CD4-positive, alpha-beta T cell (primary cell): ENCODE data around the gene EPHB1. TPM values are rescaled to one million over a fixed set of nuclear protein-coding genes. Genes with fewer than 3 reads are reported as not detected.

Experiments
- ATAC-seq: fragments of 200-7000 bp; cut with Tn5 transposase; one replicate; pipeline ENCODE4 v1.10.0; 2022; ENCODE audit warnings: mild to moderate bottlenecking; ENCODE audit not compliant: poor library complexity
- CTCF ChIA-PET: fragments of 350-600 bp; sonication (Branson Sonifier 250); formaldehyde crosslinking; loops from one replicate; lab custom pipeline; 2021; ENCODE audit warnings: antibody characterized with exemption, inconsistent platforms; lab: Charles Lee
- POLR2A ChIA-PET: fragments of 350-600 bp; sonication (Branson Sonifier 250); formaldehyde crosslinking; loops from one replicate; lab custom pipeline; 2021; ENCODE audit warnings: antibody characterized with exemption, inconsistent platforms; lab: Charles Lee
- DNase-seq, 14 experiments: peaks; one replicate each; pipeline ENCODE4 v3.0.0-alpha.2; 2013 to 2020; ENCODE audit warnings: mixed read lengths in 2 of 14
- H3K27ac ChIP-seq, 2 donors: one replicate each; pipeline versions ENCODE4 v1.5.1 to v1.7.0; 2013; ENCODE audit warnings: low read length in 2 of 2, low read depth in 1 of 2, mild to moderate bottlenecking in 1 of 2
- H3K27me3 ChIP-seq, 2 experiments: 1 replicate in 1 of 2; 2 replicates in 1 of 2; pipeline versions ENCODE4 v1.6.1 to v1.7.0; 2013; ENCODE audit warnings: low read length in 2 of 2, control low read depth in 1 of 2, mild to moderate bottlenecking in 1 of 2, moderate library complexity in 1 of 2; ENCODE audit not compliant: insufficient read depth in 2 of 2, control insufficient read depth in 1 of 2
- H3K36me3 ChIP-seq: one replicate; pipeline ENCODE4 v1.6.1; 2013; ENCODE audit warnings: low read length, control low read depth; ENCODE audit not compliant: insufficient read depth
- H3K4me1 ChIP-seq: one replicate; pipeline ENCODE4 v1.6.1; 2013; ENCODE audit warnings: low read length, control low read depth; ENCODE audit not compliant: insufficient read depth
- H3K4me3 ChIP-seq: one replicate; pipeline ENCODE4 v1.5.1; 2013; ENCODE audit warnings: mild to moderate bottlenecking, low read length, moderate library complexity
- H3K9me3 ChIP-seq, 2 experiments: 1 replicate in 1 of 2; 2 replicates in 1 of 2; pipeline versions ENCODE4 v1.6.1 to v1.7.0; 2013; ENCODE audit warnings: low read length in 2 of 2, mild to moderate bottlenecking in 2 of 2, control low read depth in 1 of 2, moderate library complexity in 1 of 2; ENCODE audit not compliant: control insufficient read depth in 1 of 2, insufficient read depth in 1 of 2
- H3K27ac Mint-ChIP-seq: one replicate; pipeline ENCODE4 v1.8.0; 2020; ENCODE audit warnings: mixed read lengths
- H3K27me3 Mint-ChIP-seq: one replicate; pipeline ENCODE4 v1.8.0; 2021; ENCODE audit warnings: mixed read lengths
- H3K36me3 Mint-ChIP-seq: one replicate; pipeline ENCODE4 v1.8.0; 2021; ENCODE audit warnings: low read depth, mixed read lengths
- H3K4me1 Mint-ChIP-seq: one replicate; pipeline ENCODE4 v1.8.0; 2021; ENCODE audit warnings: low read depth, mixed read lengths
- H3K4me3 Mint-ChIP-seq: one replicate; pipeline ENCODE4 v1.8.0; 2020; ENCODE audit warnings: mild to moderate bottlenecking, mixed read lengths
- H3K9me3 Mint-ChIP-seq: one replicate; pipeline ENCODE4 v1.8.0; 2020; ENCODE audit warnings: mixed read lengths
- CTCF ChIP-seq: fragments of 200-600 bp; IDR thresholded peaks from one replicate; pipeline ENCODE4 v1.8.0; 2022; ENCODE audit warnings: antibody characterized with exemption, mild to moderate bottlenecking
- intact Hi-C, 2 experiments: fragments of 100-400 bp; cut with DNase I in 1 of 2; cut with micrococcal nuclease in 1 of 2; formaldehyde crosslinking; loops; one replicate each; pipeline versions ENCODE4 v1.15.1 to v1.9.0; 2023 to 2025; cut with DNase I, micrococcal nuclease
- total RNA-seq, 174 experiments: library from RNA in 2 of 174; stranded (reverse) in 2 of 174; gene quantifications; one replicate each; pipeline ENCODE4 v1.2.3 and lab custom pipeline; 2021 to 2026

EPHB1 gene
- total RNA-seq, 2 experiments from 2014 or later: 0.08 to 0.49 TPM

GRCh38 chr3:134772591-134772990 lies 22.5 kb upstream of the EPHB1 start:
- no peaks in the 10 kb centered on the region for H3K4me1 ChIP-seq
- Mint-ChIP-seq H3K9me3 (no peaks in the 10 kb centered on the region), H3K4me1 (no peaks in the 10 kb centered on the region), H3K27me3 (no peaks in the 10 kb centered on the region), H3K27ac (no peak overlapping the region), H3K36me3 (no peaks in the 10 kb centered on the region), H3K4me3 (no peak overlapping the region)
- DNase-seq (no peak), ATAC-seq (no peak)
- ChIA-PET POLR2A (no interaction called here), CTCF (no interaction called here)
- H3K27ac ChIP-seq: no peak overlapping the region
- no peaks in the 10 kb centered on the region for H3K9me3 ChIP-seq
- no peaks in the 10 kb centered on the region for H3K27me3 ChIP-seq
- intact Hi-C loops: no loop called here
- no peak for TF ChIP-seq CTCF
- H3K4me3 ChIP-seq: no peak overlapping the region
- no peaks in the 10 kb centered on the region for H3K36me3 ChIP-seq

- no peak overlapping the region for H3K27ac ChIP-seq
- no peak for ATAC-seq
- no peaks in the 10 kb centered on the region for H3K9me3 Mint-ChIP-seq
- TF ChIP-seq CTCF: no peak
- CTCF ChIA-PET: no interaction called here
- H3K4me1 ChIP-seq: no peaks in the 10 kb centered on the region
- H3K36me3 Mint-ChIP-seq: no peaks in the 10 kb centered on the region
- no peak overlapping the region for H3K4me3 ChIP-seq
- no peaks in the 10 kb centered on the region for H3K27me3 Mint-ChIP-seq
- H3K27me3 ChIP-seq: no peaks in the 10 kb centered on the region
- no peaks in the 10 kb centered on the region for H3K36me3 ChIP-seq
- no peak for DNase-seq
- H3K4me1 Mint-ChIP-seq: no peaks in the 10 kb centered on the region
- no peak overlapping the region for H3K4me3 Mint-ChIP-seq
- no peak overlapping the region for H3K27ac Mint-ChIP-seq
- no peaks in the 10 kb centered on the region for H3K9me3 ChIP-seq
- POLR2A ChIA-PET: no interaction called here
- intact Hi-C loops: no loop called here
These were observed 19.2 kb upstream of the EPHB1 start for GRCh38 chr3:134775831-134776230.

GRCh38 chr3:134776518-134776917 lies 18.5 kb upstream of the EPHB1 start:
- CTCF ChIA-PET: no interaction called here
- POLR2A ChIA-PET: no interaction called here
- Histone ChIP-seq H3K27ac (no peak overlapping the region), H3K4me1 (no peaks in the 10 kb centered on the region), H3K27me3 (no peaks in the 10 kb centered on the region), H3K36me3 (no peaks in the 10 kb centered on the region), H3K4me3 (no peak overlapping the region), H3K9me3 (no peaks in the 10 kb centered on the region)
- Mint-ChIP-seq H3K4me1 (no peaks in the 10 kb centered on the region), H3K27ac (no peak overlapping the region), H3K27me3 (no peaks in the 10 kb centered on the region), H3K36me3 (no peaks in the 10 kb centered on the region), H3K4me3 (no peak overlapping the region), H3K9me3 (no peaks in the 10 kb centered on the region)
- DNase-seq (no peak), ATAC-seq (no peak)
- no peak for TF ChIP-seq CTCF
- intact Hi-C loops: no loop called here
